WI38 (cell line): ENCODE measurements around the gene LITAF.
A peak's percentile ranks its signal among the peaks of the same experiment; 100 is the strongest.

ENCODE experiments used
- H3K4me3 ChIP-seq: 2 replicates; pipeline ENCODE4 v1.5.1; 2011; ENCODE audit warnings: low read depth, mild to moderate bottlenecking, control low read depth, low read length
- TF ChIP-seq, protein P1 (sequence below): IDR thresholded peaks from 2 replicates; pipeline ENCODE4 v1.5.1; 2012; ENCODE audit warnings: low read depth, mild to moderate bottlenecking, control low read depth, low read length

Gene LITAF

DNA sequence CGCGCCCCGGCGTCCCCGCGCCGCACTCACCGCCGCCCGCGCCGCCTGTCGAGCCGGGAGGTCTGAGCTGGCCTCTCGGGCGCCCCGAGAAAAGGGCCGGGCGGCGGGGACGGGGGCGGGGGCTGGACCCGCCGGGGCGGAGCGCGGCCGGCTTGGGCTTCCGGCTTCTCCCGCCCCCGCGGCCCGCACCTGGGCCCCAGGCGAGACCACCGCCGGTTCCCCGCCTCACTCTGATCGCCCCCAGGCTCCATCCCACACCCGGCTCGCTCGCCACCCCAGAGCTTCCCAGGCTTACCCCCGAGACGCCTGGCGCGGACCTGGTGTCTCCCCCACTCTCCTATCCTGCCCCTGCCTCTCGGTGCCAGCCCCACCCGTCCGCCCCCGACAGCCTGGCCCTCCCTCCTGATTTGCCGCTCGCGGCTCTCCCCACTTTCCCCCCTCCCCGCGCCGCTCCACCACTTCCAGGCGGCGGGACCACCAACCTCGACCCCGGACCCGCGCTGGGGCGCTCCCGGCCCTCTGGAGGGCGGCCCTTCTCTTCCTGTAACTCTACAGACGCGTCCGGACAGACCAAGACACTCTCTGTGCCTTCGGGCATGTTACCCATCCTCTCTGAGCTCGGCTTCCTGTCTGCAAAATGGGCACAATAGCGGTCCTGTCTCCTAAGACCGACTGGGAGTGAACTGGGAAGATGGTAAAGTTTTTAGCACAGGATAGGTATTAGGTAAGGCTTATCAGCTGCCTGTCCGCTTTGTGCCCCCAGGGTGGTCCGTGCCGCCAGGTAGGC lies at the start of gene LITAF:
TSS of gene LITAF (minus strand) at position 64 of the 787 bp plus-strand sequence. CDS start 30,189 bp downstream, outside the sequence.
- peak within 1 kb of the TSS; percentile 59 for H3K4me3 ChIP-seq
- TF ChIP-seq, protein P1, sequence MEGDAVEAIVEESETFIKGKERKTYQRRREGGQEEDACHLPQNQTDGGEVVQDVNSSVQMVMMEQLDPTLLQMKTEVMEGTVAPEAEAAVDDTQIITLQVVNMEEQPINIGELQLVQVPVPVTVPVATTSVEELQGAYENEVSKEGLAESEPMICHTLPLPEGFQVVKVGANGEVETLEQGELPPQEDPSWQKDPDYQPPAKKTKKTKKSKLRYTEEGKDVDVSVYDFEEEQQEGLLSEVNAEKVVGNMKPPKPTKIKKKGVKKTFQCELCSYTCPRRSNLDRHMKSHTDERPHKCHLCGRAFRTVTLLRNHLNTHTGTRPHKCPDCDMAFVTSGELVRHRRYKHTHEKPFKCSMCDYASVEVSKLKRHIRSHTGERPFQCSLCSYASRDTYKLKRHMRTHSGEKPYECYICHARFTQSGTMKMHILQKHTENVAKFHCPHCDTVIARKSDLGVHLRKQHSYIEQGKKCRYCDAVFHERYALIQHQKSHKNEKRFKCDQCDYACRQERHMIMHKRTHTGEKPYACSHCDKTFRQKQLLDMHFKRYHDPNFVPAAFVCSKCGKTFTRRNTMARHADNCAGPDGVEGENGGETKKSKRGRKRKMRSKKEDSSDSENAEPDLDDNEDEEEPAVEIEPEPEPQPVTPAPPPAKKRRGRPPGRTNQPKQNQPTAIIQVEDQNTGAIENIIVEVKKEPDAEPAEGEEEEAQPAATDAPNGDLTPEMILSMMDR: no peak

DNA sequence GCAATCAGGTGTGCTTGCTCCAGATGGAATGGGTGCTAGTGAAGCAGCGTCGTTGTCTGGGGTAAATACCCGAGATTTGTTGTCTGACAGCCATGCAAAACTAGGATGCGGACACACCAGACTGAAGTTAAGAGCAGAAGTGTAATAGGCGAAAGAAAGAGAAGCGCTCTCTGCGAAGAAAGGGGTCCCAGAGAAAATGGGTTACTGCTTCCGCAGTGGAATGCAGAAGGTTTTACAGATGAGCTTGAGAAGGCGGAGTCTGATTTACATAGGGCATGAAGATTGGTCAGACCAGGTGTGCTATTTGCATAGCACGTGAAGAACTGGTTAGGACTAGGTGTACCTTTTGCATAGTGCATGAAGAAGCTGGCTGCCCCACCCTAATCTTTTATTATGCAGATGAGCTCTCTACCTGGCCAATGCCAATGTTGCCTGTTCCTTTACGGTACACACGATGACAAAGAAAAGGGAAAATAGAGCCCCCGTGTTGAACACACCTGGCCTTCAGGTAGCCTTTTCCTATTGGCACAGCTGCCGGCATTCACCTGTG lies 49.5 kb upstream of the LITAF start:
- TF ChIP-seq, protein P1: no peak
- H3K4me3 ChIP-seq: no peak overlapping the region

DNA sequence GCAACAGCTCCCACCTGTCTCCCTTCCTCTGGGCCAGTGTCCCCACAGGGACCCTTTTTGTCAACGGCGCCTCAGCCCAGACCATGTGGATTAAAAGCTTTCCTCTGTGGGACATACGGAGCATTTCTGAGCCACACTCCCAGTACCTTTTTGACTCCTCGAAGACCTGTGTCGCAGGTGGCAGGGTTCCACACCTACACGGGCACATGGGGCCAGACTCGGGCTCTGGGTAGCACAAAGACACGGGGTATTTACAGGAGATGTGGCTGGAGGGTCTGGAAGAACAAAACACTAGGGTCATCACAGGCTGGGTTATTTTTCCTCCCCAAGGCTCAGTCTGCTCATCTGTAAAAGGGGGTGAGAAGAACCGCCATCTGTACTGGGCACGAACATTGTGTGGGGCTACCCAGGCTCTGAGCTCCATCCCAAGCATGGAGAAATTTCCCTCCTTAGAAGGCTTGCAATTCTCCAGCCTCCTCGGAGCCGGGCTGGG lies 49.0 kb upstream of the LITAF start:
- TF ChIP-seq, protein P1: no peak
- H3K4me3 ChIP-seq: no peak overlapping the region

DNA sequence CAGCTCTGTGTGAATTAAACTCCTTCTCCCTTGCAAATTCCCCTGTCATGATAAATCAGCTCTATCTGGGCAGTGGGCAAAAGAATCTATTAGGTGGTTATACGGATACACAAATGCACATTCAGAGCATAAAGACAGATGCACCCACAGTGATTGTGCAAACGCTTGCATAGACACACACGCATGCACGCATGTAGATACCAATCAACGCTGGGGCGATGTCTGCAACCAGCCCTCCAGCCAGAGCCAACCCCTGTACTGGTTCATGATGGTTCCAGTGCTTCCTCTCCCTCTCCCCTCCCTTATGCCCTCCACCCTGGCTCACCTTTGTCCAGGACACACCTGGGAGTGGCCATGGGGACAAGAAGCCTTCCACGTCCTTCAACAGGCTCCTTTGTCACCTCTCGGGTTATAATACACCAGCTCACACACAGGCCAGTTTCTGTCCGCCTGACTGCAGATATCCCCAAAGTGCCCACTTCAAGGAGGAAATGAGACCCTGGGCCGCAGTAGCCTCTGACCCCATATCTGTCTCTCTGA lies 48.5 kb upstream of the LITAF start:
- TF ChIP-seq, protein P1: no peak
- no peak overlapping the region for H3K4me3 ChIP-seq

DNA sequence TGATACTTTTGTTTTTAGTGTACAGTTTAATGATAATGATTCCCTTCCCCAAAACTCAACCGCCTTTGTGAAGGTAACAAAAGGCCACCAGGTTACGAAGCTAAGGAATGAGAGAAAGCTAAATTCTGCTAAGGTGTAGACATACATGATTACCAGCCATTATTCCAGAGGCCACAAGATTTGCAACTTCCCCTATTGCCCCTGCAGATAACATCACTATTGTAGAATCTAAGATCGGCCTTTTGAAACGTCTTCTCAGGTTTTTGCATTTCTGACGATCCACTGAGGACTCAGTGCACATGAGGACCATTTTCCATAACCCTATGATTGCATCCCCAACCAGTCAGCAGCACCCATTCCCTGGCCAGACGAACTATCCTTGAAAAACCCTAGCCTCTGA lies 47.6 kb upstream of the LITAF start:
- H3K4me3 ChIP-seq: no peak overlapping the region
- TF ChIP-seq, protein P1: no peak

DNA sequence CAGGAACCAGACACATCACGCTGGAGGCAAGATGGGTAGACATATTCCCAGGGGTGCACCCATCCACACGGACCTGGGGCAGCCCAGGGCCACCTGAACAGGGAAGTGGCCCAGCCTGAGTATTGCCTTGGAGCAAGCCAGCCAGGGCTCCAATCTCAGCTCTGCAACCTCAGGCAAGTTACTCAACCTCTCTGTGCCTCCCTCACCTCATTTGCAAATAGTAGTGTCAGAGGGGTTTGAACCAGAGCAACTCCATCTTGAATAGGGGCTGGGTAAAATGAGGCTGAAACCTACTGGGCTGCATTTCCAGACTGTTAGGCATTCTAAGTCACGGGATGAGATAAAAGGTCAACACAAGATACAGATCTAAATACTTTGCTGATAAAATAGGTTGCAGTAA lies 46.4 kb upstream of the LITAF start:
- no peak overlapping the region for H3K4me3 ChIP-seq
- TF ChIP-seq, protein P1: no peak

DNA sequence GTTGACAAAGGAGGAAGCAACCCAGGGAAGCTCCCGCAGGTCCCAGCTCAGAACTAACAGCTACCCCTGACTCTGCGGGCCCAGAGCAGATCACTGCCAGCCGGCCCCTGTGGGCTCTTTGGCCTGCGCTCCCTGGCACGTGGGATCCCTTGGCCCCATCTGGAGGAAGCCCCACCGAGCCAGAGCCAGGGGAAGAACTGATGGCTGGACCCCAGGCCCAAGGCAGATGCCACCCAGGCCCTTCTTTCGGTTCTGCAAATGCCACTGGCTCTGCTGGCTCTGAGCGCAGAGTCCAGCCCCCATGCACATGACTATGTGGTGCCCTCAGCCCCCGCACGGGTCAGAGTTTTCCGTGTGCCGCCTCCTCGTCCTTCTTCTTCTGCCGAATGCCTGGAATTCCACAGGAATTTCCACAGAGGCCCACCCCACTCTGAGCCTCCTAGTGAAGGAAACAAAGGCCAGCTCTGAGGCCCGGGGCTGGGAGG lies 45.8 kb upstream of the LITAF start:
- H3K4me3 ChIP-seq: no peak overlapping the region
- TF ChIP-seq, protein P1: no peak
